B cell (primary cell): ENCODE results near the gene FCGBP. TPM values are rescaled to one million over a fixed set of nuclear protein-coding genes. Genes with fewer than 3 reads are reported as not detected.

Source experiments
- ATAC-seq: fragments of 200-7000 bp; cut with Tn5 transposase; one replicate; pipeline ENCODE4 v1.10.0; 2021; ENCODE audit warnings: low read depth, mild to moderate bottlenecking, moderate number of reproducible peaks, moderate library complexity
- CTCF ChIA-PET: fragments of 350-600 bp; sonication (Branson Sonifier 250); formaldehyde crosslinking; loops from one replicate; lab custom pipeline; 2021; ENCODE audit warnings: antibody characterized with exemption, inconsistent platforms; lab: Charles Lee
- POLR2A ChIA-PET: fragments of 350-600 bp; sonication (Branson Sonifier 250); formaldehyde crosslinking; loops from one replicate; lab custom pipeline; 2021; ENCODE audit warnings: antibody characterized with exemption; lab: Charles Lee
- DNase-seq: peaks from one replicate; pipeline ENCODE4 v3.0.0; 2013
- H2AFZ ChIP-seq: 2 replicates; pipeline ENCODE4 v1.6.1; 2012; ENCODE audit warnings: mild to moderate bottlenecking, low read depth, low read length; ENCODE audit not compliant: insufficient read depth, poor library complexity, severe bottlenecking
- H3K27ac ChIP-seq, 2 donors: 1 replicate in 1 of 2; 2 replicates in 1 of 2; pipeline ENCODE4 v1.5.1; 2012 to 2013; ENCODE audit warnings: low read length in 2 of 2, mild to moderate bottlenecking in 2 of 2, moderate library complexity in 1 of 2
- H3K27me3 ChIP-seq, 4 experiments: fragments of 200-600 bp in 1 of 4; sonication (generic) in 1 of 4; replicated peaks in 1 of 4; 1 replicate in 2 of 4; 2 replicates in 2 of 4; pipeline versions ENCODE4 v1.6.1 to v1.7.0; 2013 to 2016; ENCODE audit warnings: low read length in 3 of 4, mild to moderate bottlenecking in 2 of 4, mixed read lengths in 1 of 4, moderate library complexity in 1 of 4; ENCODE audit not compliant: insufficient read depth in 4 of 4, control insufficient read depth in 3 of 4; ENCODE audit errors: control extremely low read depth in 1 of 4
- H3K36me3 ChIP-seq, 2 experiments: replicated peaks in 1 of 2; 1 replicate in 1 of 2; 2 replicates in 1 of 2; pipeline versions ENCODE4 v1.6.1 to v1.7.1; 2013; ENCODE audit warnings: low read length in 1 of 2; ENCODE audit not compliant: insufficient read depth in 2 of 2, control insufficient read depth in 1 of 2; ENCODE audit errors: control extremely low read depth in 1 of 2, extremely low read depth in 1 of 2
- H3K4me1 ChIP-seq, 2 donors: fragments of 200-600 bp in 1 of 2; sonication (generic) in 1 of 2; 1 replicate in 1 of 2; 2 replicates in 1 of 2; pipeline versions ENCODE4 v1.5.1 to v1.6.1; 2013 to 2017; ENCODE audit warnings: low read length in 2 of 2; ENCODE audit not compliant: control insufficient read depth in 2 of 2, insufficient read depth in 2 of 2
- H3K4me2 ChIP-seq: replicated peaks from 2 replicates; pipeline ENCODE3; 2012; ENCODE audit warnings: mild to moderate bottlenecking, low read depth, low read length; ENCODE audit not compliant: poor library complexity, severe bottlenecking
- H3K4me3 ChIP-seq, 5 experiments: fragments of 200-600 bp in 1 of 5; sonication (generic) in 1 of 5; 1 replicate in 3 of 5; 2 replicates in 2 of 5; pipeline versions ENCODE4 v1.5.1 to v1.7.0; 2011 to 2016; ENCODE audit warnings: low read length in 4 of 5, mild to moderate bottlenecking in 4 of 5, low read depth in 2 of 5, control low read depth in 1 of 5, moderate library complexity in 1 of 5; ENCODE audit not compliant: insufficient read depth in 1 of 5; ENCODE audit errors: control extremely low read depth in 1 of 5, extremely low read depth in 1 of 5
- H3K79me2 ChIP-seq: fragments of 200-600 bp; sonication (generic); one replicate; pipeline ENCODE4 v1.6.0; 2016; ENCODE audit warnings: low read length; ENCODE audit not compliant: control insufficient read depth, insufficient read depth
- H3K9ac ChIP-seq: fragments of 200-600 bp; sonication (generic); 2 replicates; pipeline ENCODE4 v1.6.1; 2017; ENCODE audit warnings: mild to moderate bottlenecking, low read length, moderate library complexity
- H3K9me3 ChIP-seq, 3 donors: one replicate each; pipeline versions ENCODE4 v1.6.1 to v1.7.1; 2013; ENCODE audit warnings: low read length in 2 of 3; ENCODE audit not compliant: control insufficient read depth in 2 of 3, insufficient read depth in 1 of 3; ENCODE audit errors: control extremely low read depth in 1 of 3
- H4K20me1 ChIP-seq: 2 replicates; pipeline ENCODE4 v1.6.0; 2012; ENCODE audit warnings: mild to moderate bottlenecking, low read length; ENCODE audit not compliant: insufficient read depth, control insufficient read depth, poor library complexity, severe bottlenecking
- H3K27ac Mint-ChIP-seq: one replicate; pipeline ENCODE4 v1.8.0; 2021; ENCODE audit warnings: mixed read lengths
- H3K27me3 Mint-ChIP-seq: one replicate; pipeline ENCODE4 v1.8.0; 2021; ENCODE audit warnings: mixed read lengths
- H3K4me1 Mint-ChIP-seq: one replicate; pipeline ENCODE4 v1.8.0; 2021; ENCODE audit warnings: mixed read lengths
- H3K4me3 Mint-ChIP-seq: one replicate; pipeline ENCODE4 v1.8.0; 2021; ENCODE audit warnings: mixed read lengths
- H3K9me3 Mint-ChIP-seq: one replicate; pipeline ENCODE4 v1.8.0; 2022; ENCODE audit warnings: mixed read lengths; ENCODE audit not compliant: insufficient read depth
- CTCF ChIP-seq: fragments of 200-600 bp; IDR thresholded peaks from one replicate; pipeline ENCODE4 v1.8.0; 2022; ENCODE audit warnings: antibody characterized with exemption, mild to moderate bottlenecking
- EZH2 ChIP-seq: IDR thresholded peaks from 2 replicates; pipeline ENCODE4 v1.6.1; 2012; ENCODE audit warnings: borderline replicate concordance, low read depth, mild to moderate bottlenecking, moderate library complexity, low read length; ENCODE audit not compliant: insufficient read depth, poor library complexity, severe bottlenecking
- WGBS: methylation state at CpG from one replicate; pipeline ENCODE4 v1.1.5; 2013; ENCODE audit warnings: missing lambda C conversion rate; ENCODE audit not compliant: insufficient coverage; 5-methylcytosine and 5-hydroxymethylcytosine counted together
- intact Hi-C: fragments of 100-400 bp; cut with micrococcal nuclease; formaldehyde crosslinking; loops from one replicate; pipeline ENCODE4 v1.10.0; 2022
- polyA minus RNA-seq: library from RNA; depleted of rRNA, polyadenylated mRNA; stranded (reverse); fragments of >200 nt; gene quantifications from 2 replicates; pipeline ENCODE4 v1.2.3, GENCODE V29; 2012
- polyA plus RNA-seq: library from polyadenylated mRNA; depleted of rRNA; stranded (reverse); fragments of >200 nt; gene quantifications from 2 replicates; pipeline ENCODE4 v1.2.3, GENCODE V29; 2012
- total RNA-seq, 2 donors: library from RNA; stranded (reverse); fragments of 120-200 nt in 1 of 2; gene quantifications; 1 replicate in 1 of 2; 2 replicates in 1 of 2; pipeline versions ENCODE4 v1.2.3 to v1.2.4, GENCODE V29; 2013 to 2022

FCGBP gene
- 22.9 and 23.4 TPM in 2 replicates for total RNA-seq
- total RNA-seq (2013): 8.3 TPM
- 5.7 and 11.3 TPM in 2 replicates for polyA plus RNA-seq
- polyA minus RNA-seq: 16.5 and 48.1 TPM in 2 replicates

- H3K4me1 Mint-ChIP-seq: peaks cover 47% of the 10 kb centered on the region
- Histone ChIP-seq H3K9ac (no peak within 1 kb of the TSS), H4K20me1 (no peaks in the 10 kb centered on the region), H3K36me3 (no peaks in the 10 kb centered on the region), H3K4me1 (peaks cover 34 to 37% of the 10 kb centered on the region in 2 donors), H3K9me3 (peaks cover 0 to 7% (median 3%) of the 10 kb centered on the region in 3 donors), H3K4me3 (no peak within 1 kb of the TSS), H3K27me3 (no peaks in the 10 kb centered on the region), H3K79me2 (no peaks in the 10 kb centered on the region), H3K4me2 (no peak within 1 kb of the TSS), H2AFZ (no peak within 1 kb of the TSS), H3K27ac (no peak within 1 kb of the TSS)
- TF ChIP-seq EZH2 (no peak), CTCF (no peak)
- DNase-seq (no peak), ATAC-seq (no peak)
- H3K4me3 Mint-ChIP-seq: no peak within 1 kb of the TSS
- 83% methylated on average over 4 of the region's 5 CpGs for WGBS
- H3K27ac Mint-ChIP-seq: no peak within 1 kb of the TSS
- H3K27me3 Mint-ChIP-seq: peaks cover 4% of the 10 kb centered on the region
- ChIA-PET CTCF (interaction anchor here (1.4 kb wide), 1 partner anchor 36 kb away, joined by 4 read pairs; the partner anchor contains the start of gene PSMC4), POLR2A (no interaction called here)
- intact Hi-C loops: no loop called here
- H3K9me3 Mint-ChIP-seq: no peaks in the 10 kb centered on the region
Measured at GRCh38 chr19:39934584-39935363, at the start of gene FCGBP. Gene FCGBP, minus strand, starts transcription at chr19:39934634.

- H3K4me2 ChIP-seq: no peak overlapping the region
- ChIA-PET POLR2A (no interaction called here), CTCF (interaction anchor here (1.0 kb wide), 1 partner anchor 13 kb away, joined by 4 read pairs; the partner anchor contains the start of gene PSMC4)
- H3K4me3 ChIP-seq: no peak overlapping the region
- H3K9ac ChIP-seq: no peak overlapping the region
- no peak overlapping the region for H3K27ac ChIP-seq
- no peaks in the 10 kb centered on the region for H3K27me3 ChIP-seq
- peaks cover 12 to 35% of the 10 kb centered on the region in 2 experiments for H3K36me3 ChIP-seq
- no peak overlapping the region for H2AFZ ChIP-seq
- Mint-ChIP-seq H3K9me3 (peaks cover 22% of the 10 kb centered on the region), H3K4me1 (peaks cover 4% of the 10 kb centered on the region), H3K4me3 (no peak overlapping the region), H3K27me3 (no peaks in the 10 kb centered on the region), H3K27ac (no peak overlapping the region)
- H3K79me2 ChIP-seq: peaks cover 43% of the 10 kb centered on the region
- no peaks in the 10 kb centered on the region for H3K4me1 ChIP-seq
- WGBS: 80% methylated on average over 1 of the region's 5 CpGs
- H3K9me3 ChIP-seq: peaks cover 11 to 23% (median 15%) of the 10 kb centered on the region in 3 donors
- H4K20me1 ChIP-seq: peaks cover 4% of the 10 kb centered on the region
- ATAC-seq (no peak), DNase-seq (no peak)
- intact Hi-C loops: no loop called here
- TF ChIP-seq CTCF: no peak
- no peak for TF ChIP-seq EZH2
Measured at GRCh38 chr19:39983695-39984300, 49.4 kb upstream of the FCGBP start.
